ENCODE measurements around the gene TLE1.

Gene TLE1

GRCh38 chr9:81570083-81570482 is 119.3 kb downstream of the TLE1 start:
- no peak for DNase-seq

GRCh38 chr9:81566074-81566698 is 123.2 kb downstream of the TLE1 start:
- no peak for DNase-seq

DNA sequence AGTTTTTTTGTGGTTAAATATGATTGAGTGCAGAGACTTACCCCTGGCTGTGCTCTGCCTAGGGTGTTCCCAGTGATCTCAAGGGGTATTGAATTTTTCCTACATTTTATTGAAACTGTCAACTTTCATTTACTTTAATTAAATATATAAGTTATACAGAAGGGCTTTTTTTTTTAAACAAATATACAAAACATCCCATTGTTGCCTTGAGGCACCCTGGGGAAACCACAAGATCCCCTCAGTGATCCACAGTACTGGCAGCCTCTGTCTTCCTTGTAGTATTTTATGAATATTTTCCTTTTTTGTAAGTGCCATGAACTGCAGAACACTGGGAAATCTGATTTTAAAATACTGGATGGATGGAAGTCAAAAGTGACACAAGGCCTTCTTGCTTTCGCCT is 123.7 kb downstream of the TLE1 start:
- DNase-seq = no peak

DNA sequence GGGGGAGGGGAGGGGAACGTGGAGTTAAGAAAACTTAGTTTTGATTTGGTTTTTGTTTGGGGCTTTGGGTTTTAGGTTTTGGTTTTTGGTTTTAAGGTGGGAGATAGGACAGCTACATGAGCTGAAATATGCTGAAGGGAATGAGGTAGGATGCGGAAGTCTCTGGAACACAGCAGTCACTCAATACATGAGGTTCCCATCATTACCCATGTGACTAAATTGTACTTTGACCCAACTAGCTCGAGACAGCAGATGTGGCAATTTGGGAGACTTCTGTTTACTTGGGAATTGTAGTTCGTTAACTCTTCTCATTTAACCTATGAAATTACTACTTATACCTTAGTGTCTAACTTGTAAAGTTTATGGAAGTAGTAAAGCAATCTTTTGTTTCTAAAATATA is 124.2 kb downstream of the TLE1 start:
- no peak for DNase-seq

GRCh38 chr9:81564632-81565031 is 124.7 kb downstream of the TLE1 start:
- DNase-seq = no peak

DNA sequence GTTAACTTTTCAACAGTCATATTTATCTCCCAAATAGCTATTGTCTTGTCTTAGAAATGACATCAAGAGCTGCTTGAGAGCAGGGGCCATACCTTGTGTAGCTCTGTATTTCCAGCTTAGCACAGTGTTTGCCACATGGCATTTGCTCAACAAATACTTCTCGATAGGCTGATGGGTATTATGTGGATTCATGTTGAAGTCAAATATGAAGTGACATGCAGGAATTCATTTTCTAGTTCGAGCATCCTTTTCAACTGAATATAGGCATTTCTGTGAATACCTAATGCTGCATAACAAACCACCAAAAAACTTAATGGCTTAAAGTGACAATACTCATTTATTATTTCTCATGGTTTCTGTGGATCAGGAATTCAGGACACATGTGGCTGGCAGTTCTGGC is 125.6 kb downstream of the TLE1 start:
- no peak for DNase-seq

DNA sequence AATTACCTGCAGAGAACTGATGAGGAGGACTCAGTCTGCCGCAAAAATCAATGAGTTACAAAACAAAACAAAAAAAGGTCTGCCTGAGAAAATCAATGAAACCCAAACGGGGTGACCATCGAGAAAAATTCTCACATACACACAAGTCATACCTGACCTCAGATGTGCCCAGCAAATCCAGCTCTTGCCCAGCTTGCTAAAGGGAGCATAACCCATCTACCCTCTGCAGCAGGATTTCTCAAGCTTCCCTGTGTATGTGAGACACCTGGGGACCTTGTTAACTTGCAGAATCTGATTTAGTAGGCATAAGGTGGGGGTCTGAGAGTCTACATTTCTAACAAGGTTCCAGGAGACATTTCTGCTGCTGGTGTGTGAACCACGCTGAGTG is 126.3 kb downstream of the TLE1 start:
- no peak for DNase-seq

DNA sequence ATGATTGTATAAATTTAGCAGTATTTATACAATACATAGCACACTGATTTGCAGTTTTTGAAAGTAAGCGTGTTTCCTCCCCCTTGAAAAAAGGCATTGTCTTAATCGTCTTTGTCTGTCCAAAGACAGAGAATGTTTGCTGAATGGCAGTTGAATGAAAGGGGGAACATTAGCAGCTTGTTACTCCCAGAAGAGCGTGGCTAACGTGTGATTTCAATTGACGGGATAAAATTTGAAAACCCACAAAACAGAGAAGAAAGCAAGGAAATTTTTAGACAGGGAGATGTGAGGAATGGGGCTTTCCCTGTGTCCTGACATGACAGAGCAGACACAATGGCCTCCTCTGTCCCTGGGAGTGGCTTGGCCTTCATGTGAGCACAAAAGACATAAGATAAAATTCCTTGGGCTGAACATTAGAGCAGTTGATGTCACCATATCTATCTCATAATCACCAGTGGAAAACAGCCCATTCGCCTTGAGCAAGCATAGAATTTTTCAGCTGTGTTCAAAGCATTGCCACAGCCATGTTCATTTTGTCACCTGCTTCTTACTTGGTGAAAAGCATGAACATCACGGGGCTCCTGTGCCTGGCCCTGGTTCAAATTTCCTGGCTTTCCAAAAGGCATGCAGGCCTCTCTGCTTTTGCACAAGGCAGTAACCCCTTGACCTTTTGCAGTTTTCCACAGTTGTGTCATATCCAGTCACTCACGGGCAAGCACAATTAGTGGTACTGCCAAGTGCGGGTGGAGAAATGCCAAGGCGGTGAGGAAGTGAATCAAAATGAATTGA is 126.9 kb downstream of the TLE1 start:
- DNase-seq = no peak

DNA sequence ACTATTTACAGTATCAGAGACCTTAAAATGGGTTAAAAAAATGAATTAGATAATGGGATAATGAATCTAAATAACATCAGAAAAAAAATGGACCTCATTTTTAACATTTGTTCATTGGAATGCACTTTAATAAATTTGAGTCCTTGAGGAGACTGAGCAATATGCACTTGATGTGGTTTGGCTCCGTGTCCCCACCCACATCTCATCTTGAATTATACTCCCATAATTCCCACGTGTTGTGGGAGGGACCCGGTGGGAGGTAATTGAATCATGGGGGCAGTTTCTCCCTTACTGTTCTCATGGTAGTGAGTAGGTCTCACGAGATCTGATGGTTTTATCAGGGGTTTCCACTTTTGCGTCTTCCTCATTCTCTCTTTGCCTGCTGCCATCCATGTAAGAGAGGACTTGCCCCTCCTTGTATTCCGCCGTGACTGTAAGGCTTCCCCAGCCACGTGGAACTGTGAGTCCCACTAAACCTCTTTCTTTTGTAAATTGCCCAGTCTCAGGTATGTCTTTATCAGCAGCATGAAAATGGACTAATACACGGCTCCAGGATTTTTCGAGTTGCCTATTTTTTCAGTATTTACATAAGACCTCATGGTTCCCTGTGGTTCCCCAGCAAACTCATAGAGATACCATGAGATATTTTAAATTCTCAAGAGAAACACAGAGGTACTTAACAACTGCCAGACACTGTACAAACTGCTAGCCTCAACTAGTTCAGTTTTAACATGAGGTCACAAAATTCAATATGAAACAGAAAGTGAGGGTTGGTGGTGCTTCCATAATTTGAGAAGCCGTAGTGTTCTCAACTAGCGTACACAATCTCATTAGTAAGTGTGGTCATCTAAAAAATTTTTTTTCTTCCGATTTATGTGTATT is 128.3 kb downstream of the TLE1 start:
- no peak for DNase-seq

DNA sequence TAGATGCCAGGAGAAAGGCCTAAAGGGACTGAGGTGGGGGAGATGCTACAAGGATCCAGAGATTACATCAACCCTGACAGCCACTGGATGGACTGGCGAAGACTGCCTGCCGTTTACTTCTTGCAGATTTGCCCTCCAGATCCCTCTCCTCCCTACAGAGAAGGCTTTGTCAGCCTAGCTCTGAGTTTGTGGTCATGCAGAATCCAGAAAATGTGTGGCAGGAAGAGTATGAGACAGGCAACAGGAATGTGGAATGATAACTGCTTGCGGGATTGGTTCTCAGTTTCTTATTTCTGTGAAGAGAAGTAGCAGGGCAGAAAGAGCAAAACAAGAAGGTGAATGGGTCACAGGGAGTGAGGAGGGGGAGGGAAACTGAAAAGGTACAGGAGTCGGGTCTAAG is 129.6 kb downstream of the TLE1 start:
- DNase-seq = no peak

DNA sequence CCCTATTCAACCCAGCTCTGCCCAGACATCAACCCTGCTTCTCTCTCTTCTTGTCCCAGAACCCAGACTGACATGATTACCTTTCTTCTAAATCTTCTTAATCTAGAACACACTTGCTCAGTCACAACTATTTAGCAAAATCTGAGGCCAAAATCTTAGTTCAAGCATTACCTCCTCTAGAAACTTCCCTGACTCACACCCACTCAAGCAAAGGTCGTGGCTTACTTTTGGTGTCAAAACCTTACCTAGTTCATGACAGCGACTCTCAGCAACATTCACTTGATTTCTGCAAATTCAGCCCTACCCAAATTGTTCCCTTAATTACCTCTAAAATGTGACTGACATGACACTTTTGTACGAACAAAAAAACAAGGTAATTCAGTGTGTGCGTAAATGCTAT is 130.2 kb downstream of the TLE1 start:
- DNase-seq = no peak

DNA sequence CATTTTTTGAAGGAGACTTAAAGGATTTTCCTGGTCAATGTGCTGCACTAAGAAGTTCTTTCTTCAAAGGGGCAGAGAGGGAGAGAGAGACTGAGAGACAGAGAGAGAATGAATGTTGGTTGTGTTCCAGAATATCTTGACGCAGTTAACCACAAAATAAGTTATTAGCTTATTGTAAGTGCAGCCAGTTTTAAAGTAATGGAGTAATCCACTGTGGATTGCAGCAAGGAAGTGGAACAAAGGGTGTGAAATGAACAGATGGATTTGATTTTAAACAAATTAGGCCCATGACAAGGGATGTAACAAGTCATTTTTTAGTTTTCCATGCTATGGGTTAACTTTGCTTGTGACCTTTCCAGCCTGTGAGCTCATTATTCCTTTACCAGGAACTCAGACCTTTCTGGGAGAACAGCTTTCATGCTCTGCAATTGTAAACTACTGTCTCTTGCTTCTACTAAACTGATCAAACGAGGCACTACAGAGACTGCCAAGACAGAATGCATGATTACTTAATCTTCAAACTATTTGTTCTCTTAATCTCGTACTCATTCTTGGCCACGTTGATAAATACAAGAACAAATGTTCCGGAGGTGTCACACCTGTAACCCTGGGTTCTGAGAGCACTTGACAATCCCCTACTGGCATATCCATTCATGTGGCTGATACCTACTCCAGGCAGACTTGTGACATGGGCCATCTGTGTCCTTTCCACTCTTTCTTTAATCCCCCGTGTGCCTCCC is 131.1 kb downstream of the TLE1 start:
- no peak for DNase-seq

GRCh38 chr9:81557452-81558090 is 131.8 kb downstream of the TLE1 start:
- no peak for DNase-seq

DNA sequence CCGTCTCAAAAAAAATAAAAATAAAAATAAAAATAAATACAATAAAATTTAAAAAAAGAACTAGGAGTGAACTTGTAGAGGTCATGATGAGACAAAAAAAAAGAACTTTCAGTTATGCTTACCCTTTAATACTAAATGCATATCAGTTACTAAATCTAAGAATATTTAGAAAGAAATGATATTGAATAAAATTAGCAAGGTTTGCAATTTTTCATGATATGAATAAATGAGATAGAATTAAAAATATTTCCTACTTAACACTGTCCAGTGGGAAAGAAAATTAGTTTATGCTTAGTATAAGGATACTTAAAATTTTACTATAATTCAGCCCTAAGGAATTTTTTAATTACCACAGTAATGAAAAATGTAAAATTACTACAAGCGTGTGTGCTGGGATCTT is 132.4 kb downstream of the TLE1 start:
- DNase-seq = no peak

- DNase-seq = no peak
Observed at GRCh38 chr9:81552581-81552991, 136.8 kb downstream of the TLE1 start.

DNA sequence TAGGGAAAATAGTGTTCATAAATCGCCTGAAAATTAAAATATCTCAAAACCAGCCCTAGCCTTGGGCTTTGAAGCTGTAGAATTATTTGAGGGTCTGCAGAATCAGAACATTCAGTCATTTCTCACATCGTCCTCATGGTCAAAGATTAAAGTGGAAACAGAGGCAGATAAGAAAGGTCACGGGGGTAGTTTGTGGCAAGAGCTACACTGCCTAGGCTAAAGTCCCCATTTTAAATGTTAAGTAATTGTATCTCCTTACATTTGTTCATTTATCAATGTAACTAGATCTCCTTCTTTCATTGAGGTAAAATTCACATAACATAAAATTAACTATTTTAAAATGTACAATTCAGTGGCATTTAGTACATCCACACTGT is 139.2 kb downstream of the TLE1 start:
- DNase-seq = no peak

- no peak for DNase-seq
Observed at GRCh38 chr9:81549500-81550206, 139.7 kb downstream of the TLE1 start.

GRCh38 chr9:81548911-81549310 is 140.4 kb downstream of the TLE1 start:
- no peak for DNase-seq

DNA sequence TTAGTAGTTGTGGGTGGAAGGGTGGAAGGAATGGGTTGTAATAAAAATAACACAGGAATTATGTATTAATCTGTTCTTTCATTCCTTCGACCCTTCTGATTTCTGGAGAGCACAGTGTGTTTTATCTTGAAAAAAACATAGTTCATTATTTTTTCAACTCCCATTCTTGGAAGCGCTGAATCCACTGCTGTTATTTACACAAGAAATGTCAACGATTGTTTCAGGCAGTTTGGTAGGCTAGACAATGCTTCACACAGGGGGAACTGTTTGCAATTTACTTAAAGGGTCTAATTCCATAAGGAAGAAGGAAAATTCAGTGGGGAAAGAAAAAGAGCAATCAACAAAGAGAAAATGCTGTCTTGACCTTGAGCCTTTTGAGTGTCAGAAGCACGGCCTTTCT is 142.9 kb downstream of the TLE1 start:
- DNase-seq = no peak

DNA sequence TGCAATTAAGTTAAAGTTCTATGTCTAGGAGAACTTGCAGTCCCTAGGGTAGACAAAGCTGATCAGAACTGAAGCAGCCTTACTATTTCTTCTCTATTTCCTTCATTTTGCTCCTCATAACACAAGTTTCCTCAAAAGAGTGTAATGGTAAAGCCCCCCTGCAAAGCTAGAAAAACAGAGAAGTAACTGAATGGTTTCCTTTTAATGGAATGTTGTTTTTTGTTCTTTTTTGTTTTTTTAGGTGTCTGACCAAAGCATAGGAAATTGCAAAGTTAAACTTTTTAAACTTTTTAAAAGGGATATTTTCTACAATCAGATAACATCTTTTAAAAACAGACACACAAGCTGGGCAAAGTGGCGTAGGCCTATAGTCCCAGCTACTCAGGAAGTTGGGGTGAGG is 145.7 kb downstream of the TLE1 start:
- DNase-seq = no peak

- DNase-seq = no peak
Observed at GRCh38 chr9:81542118-81542889, 147.0 kb downstream of the TLE1 start.
